Testis (tissue), 3 donors: ENCODE results near the gene FHIT. TPM values are rescaled to one million over a fixed set of nuclear protein-coding genes. Genes with fewer than 3 reads are reported as not detected.

ENCODE experiments used
- DNase-seq: peaks from one replicate; pipeline ENCODE4 v3.0.0-alpha.2; 2019
- H3K27ac ChIP-seq, 2 donors: fragments of 200-600 bp; sonication (generic); one replicate each; pipeline ENCODE4 v1.5.1; 2019
- H3K27me3 ChIP-seq: fragments of 200-600 bp; sonication (generic); one replicate; pipeline ENCODE4 v1.5.1; 2019
- H3K36me3 ChIP-seq: fragments of 200-600 bp; sonication (generic); one replicate; pipeline ENCODE4 v1.5.1; 2017; ENCODE audit warnings: low read depth; ENCODE audit errors: missing control alignments
- H3K4me1 ChIP-seq: fragments of 200-600 bp; sonication (generic); one replicate; pipeline ENCODE4 v1.5.1; 2019
- H3K4me3 ChIP-seq, 2 donors: fragments of 200-600 bp; sonication (generic); one replicate each; pipeline ENCODE4 v1.5.1; 2017 to 2019
- H3K9me3 ChIP-seq: fragments of 200-600 bp; sonication (generic); one replicate; pipeline ENCODE4 v1.5.1; 2017
- POLR2A ChIP-seq: fragments of 450-650 bp; IDR thresholded peaks from one replicate; pipeline ENCODE4 v1.6.1; 2017; ENCODE audit warnings: antibody characterized with exemption, mild to moderate bottlenecking, moderate library complexity
- WGBS, 2 donors: methylation state at CpG; one replicate each; pipeline ENCODE4 v1.1.5; 2018; 5-methylcytosine and 5-hydroxymethylcytosine counted together
- intact Hi-C: fragments of 100-400 bp; cut with DNase I; formaldehyde crosslinking; loops from one replicate; pipeline ENCODE4 v1.15.1; 2023; ENCODE audit warnings: low total_unique reads
- polyA plus RNA-seq: library from polyadenylated mRNA; stranded (reverse); fragments of 350-450 nt; fragmentation: Illumina TruSeq; extraction: RNeasy Lipid Tissue Mini Kit (QIAGEN cat#74804); gene quantifications from one replicate; pipeline ENCODE4 v1.2.3, GENCODE V29; 2014; ENCODE audit warnings: low read depth, low replicate concordance; ENCODE audit not compliant: insufficient read depth
- total RNA-seq, 2 donors: library from RNA; depleted of rRNA; stranded (reverse); fragments of >200 nt; gene quantifications; one replicate each; pipeline ENCODE4 v1.2.3, GENCODE V29; 2016
- TF ChIP-seq, protein P1 (sequence below), 3 experiments: fragments of 450-650 bp in 2 of 3; fragments of 200-600 bp in 1 of 3; sonication (generic) in 1 of 3; IDR thresholded peaks; one replicate each; pipeline ENCODE4 v1.5.1; 2016 to 2019; ENCODE audit warnings: antibody characterized with exemption in 3 of 3, mild to moderate bottlenecking in 2 of 3, moderate library complexity in 1 of 3

Gene FHIT
- total and polyA plus RNA-seq, 3 donors from 2014 or later = 10.1 to 29.6 (median 15.5) TPM

DNA sequence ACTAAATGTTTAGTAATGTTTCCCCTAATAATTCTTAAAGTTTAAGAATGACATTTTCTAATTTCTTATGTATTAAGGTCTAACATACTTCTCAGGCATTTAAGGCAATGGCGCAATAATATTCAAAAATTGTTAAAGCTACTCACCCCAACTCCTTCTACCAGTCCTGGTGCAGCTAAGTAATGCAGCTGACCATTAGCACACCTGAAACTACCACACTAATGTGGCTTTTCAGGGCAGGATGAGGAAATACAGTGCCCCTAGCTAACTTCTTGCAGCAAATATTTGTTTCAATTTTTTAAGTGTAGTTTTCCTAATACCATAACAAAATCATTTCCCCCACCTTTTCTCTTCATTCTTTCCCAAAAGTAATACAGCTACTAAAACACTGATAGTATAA, 827.7 kb downstream of the FHIT start:
- no peak overlapping the region for H3K4me3 ChIP-seq
- no peak for TF ChIP-seq POLR2A
- TF ChIP-seq, protein P1, sequence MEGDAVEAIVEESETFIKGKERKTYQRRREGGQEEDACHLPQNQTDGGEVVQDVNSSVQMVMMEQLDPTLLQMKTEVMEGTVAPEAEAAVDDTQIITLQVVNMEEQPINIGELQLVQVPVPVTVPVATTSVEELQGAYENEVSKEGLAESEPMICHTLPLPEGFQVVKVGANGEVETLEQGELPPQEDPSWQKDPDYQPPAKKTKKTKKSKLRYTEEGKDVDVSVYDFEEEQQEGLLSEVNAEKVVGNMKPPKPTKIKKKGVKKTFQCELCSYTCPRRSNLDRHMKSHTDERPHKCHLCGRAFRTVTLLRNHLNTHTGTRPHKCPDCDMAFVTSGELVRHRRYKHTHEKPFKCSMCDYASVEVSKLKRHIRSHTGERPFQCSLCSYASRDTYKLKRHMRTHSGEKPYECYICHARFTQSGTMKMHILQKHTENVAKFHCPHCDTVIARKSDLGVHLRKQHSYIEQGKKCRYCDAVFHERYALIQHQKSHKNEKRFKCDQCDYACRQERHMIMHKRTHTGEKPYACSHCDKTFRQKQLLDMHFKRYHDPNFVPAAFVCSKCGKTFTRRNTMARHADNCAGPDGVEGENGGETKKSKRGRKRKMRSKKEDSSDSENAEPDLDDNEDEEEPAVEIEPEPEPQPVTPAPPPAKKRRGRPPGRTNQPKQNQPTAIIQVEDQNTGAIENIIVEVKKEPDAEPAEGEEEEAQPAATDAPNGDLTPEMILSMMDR (IDR thresholded peaks at IDR 0.05) = no peak
- H3K27ac ChIP-seq = no peak overlapping the region
- H3K4me1 ChIP-seq = no peaks in the 10 kb centered on the region
- intact Hi-C loops = no loop called here
- no peak for DNase-seq
- H3K27me3 ChIP-seq = no peaks in the 10 kb centered on the region
- 94 to 97% methylated on average over 1 of the region's 1 CpG for WGBS, 2 donors
- H3K9me3 ChIP-seq = no peaks in the 10 kb centered on the region
- H3K36me3 ChIP-seq = no peaks in the 10 kb centered on the region

- Histone ChIP-seq H3K36me3 (no peaks in the 10 kb centered on the region), H3K9me3 (no peaks in the 10 kb centered on the region), H3K27me3 (no peaks in the 10 kb centered on the region), H3K4me1 (no peaks in the 10 kb centered on the region), H3K4me3 (no peak overlapping the region), H3K27ac (no peak overlapping the region)
- WGBS, 2 donors = 89 to 95% methylated on average over 3 of the region's 3 CpGs
- TF ChIP-seq, protein P1 (IDR thresholded peaks at IDR 0.05) = no peak
- no peak for TF ChIP-seq POLR2A
- no peak for DNase-seq
- intact Hi-C loops = no loop called here
Measured at GRCh38 chr3:60421749-60422446, 829.4 kb downstream of the FHIT start.

DNA sequence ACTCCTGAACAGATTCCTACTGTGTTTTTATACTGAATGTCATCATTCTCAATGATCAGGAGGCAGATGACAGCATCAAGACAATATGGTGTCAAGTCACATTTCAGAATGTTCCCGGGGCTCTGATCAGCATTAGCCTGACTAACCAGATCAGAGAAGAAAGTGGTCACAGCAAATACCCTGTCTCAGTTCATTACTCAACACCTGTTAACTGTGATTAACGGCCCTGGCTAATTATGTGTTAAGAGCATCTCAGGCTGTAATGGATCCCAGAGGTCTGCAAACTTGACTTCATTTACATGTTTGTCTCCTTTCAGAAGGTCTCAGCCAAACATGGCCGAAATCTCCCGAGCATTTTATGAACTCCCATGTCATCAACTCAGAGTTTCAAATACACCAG, 833.7 kb downstream of the FHIT start:
- Histone ChIP-seq H3K9me3 (no peaks in the 10 kb centered on the region), H3K36me3 (no peaks in the 10 kb centered on the region), H3K4me1 (no peaks in the 10 kb centered on the region), H3K27ac (no peak overlapping the region), H3K27me3 (no peaks in the 10 kb centered on the region), H3K4me3 (no peak overlapping the region)
- DNase-seq = no peak
- intact Hi-C loops = no loop called here
- TF ChIP-seq, protein P1 (IDR thresholded peaks at IDR 0.05) = no peak
- TF ChIP-seq POLR2A = no peak
- 49 to 52% methylated on average over 4 of the region's 4 CpGs for WGBS, 2 donors

- no peaks in the 10 kb centered on the region for H3K36me3 ChIP-seq
- 94 to 97% methylated on average over 4 of the region's 4 CpGs for WGBS, 2 donors
- H3K9me3 ChIP-seq = no peaks in the 10 kb centered on the region
- no peaks in the 10 kb centered on the region for H3K4me1 ChIP-seq
- intact Hi-C loops = no loop called here
- no peak overlapping the region for H3K27ac ChIP-seq
- no peaks in the 10 kb centered on the region for H3K27me3 ChIP-seq
- TF ChIP-seq, protein P1 (IDR thresholded peaks at IDR 0.05) = no peak
- no peak for TF ChIP-seq POLR2A
- no peak overlapping the region for H3K4me3 ChIP-seq
- DNase-seq = no peak
Measured at GRCh38 chr3:60414011-60414410, 837.2 kb downstream of the FHIT start.

- no peaks in the 10 kb centered on the region for H3K36me3 ChIP-seq
- intact Hi-C loops = no loop called here
- H3K9me3 ChIP-seq = no peaks in the 10 kb centered on the region
- no peak overlapping the region for H3K27ac ChIP-seq
- TF ChIP-seq, protein P1 (IDR thresholded peaks at IDR 0.05) = no peak
- no peak for TF ChIP-seq POLR2A
- no peaks in the 10 kb centered on the region for H3K27me3 ChIP-seq
- DNase-seq = no peak
- H3K4me3 ChIP-seq = no peak overlapping the region
- 95 to 97% methylated on average over 1 of the region's 1 CpG for WGBS, 2 donors
- H3K4me1 ChIP-seq = no peaks in the 10 kb centered on the region
Measured at GRCh38 chr3:60413551-60413950, 837.7 kb downstream of the FHIT start.
